Fibroblast of lung (primary cell): ENCODE results near the gene PEX14.

ENCODE experiments used
- CTCF ChIP-seq, 2 donors: IDR thresholded peaks in 1 of 2; conservative IDR thresholded peaks in 1 of 2; 1 replicate in 1 of 2; 2 replicates in 1 of 2; pipeline ENCODE4 v1.5.1; 2011 to 2012; ENCODE audit warnings: low read length in 2 of 2, control low read depth in 1 of 2, inconsistent platforms in 1 of 2, low read depth in 1 of 2, mild to moderate bottlenecking in 1 of 2
- EZH2 ChIP-seq: IDR thresholded peaks from 2 replicates; pipeline ENCODE4 v1.5.1; 2012; ENCODE audit warnings: low read length, control low read depth, mild to moderate bottlenecking; ENCODE audit errors: missing control alignments

GRCh38 chr1:10440794-10441193, 34.0 kb upstream of the PEX14 start:
- no peak for TF ChIP-seq CTCF (conservative IDR thresholded peaks at IDR 0.05 in 1 of 2, IDR thresholded peaks at IDR 0.05 in 1 of 2; ENCODE audit: low read depth in 1 of 2, low read length in 2 of 2)
- no peak for TF ChIP-seq EZH2
